NK-92 treated with Interleukin-12 subunit alpha and Interleukin-12 subunit beta, amount 100 ng/mL, for 24 hours (cell line): Measurements from ENCODE around the gene CPSF7.
A peak's percentile ranks its signal among the peaks of the same experiment; 100 is the strongest.
"Not testable (repeated sequence)": the region's sequence is repeated elsewhere in the genome, so short reads cannot be mapped to it uniquely, and the experiment has no call there.

Source experiments
- DNase-seq: peaks from one replicate; lab custom pipeline; 2025; lab: John Stamatoyannopoulos, UW

CPSF7 gene

GRCh38 chr11:61384271-61385242, 45.2 kb downstream of the CPSF7 start:
- DNase-seq: no peak

- DNase-seq: not testable (repeated sequence)
Measured at GRCh38 chr11:61383859-61384258, 45.9 kb downstream of the CPSF7 start.

DNA sequence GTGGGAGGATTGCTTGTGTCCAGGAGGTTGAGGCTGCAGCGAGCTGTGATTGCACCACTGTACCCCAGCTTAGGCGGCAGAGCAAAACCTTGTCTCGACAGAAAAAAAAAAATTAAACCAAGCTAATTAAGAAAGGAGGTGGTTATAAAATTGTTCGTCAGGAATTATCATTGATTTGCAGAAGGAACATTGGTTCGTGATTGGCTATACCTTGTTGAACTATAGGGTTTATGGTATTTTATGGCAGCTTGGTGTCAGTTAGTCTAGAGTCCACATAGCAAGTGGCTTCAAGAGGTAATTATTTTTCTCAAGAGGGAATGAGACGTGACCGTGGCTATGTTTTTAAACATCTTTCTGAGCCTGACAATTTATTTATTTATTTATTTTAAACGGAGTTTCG, 48.9 kb downstream of the CPSF7 start:
- no peak for DNase-seq

- DNase-seq: no peak
Measured at GRCh38 chr11:61378713-61379313, 51.0 kb downstream of the CPSF7 start.

- DNase-seq: no peak
Measured at GRCh38 chr11:61377461-61378160, 52.2 kb downstream of the CPSF7 start.

- no peak for DNase-seq
Measured at GRCh38 chr11:61375761-61376108, 54.0 kb downstream of the CPSF7 start.

DNA sequence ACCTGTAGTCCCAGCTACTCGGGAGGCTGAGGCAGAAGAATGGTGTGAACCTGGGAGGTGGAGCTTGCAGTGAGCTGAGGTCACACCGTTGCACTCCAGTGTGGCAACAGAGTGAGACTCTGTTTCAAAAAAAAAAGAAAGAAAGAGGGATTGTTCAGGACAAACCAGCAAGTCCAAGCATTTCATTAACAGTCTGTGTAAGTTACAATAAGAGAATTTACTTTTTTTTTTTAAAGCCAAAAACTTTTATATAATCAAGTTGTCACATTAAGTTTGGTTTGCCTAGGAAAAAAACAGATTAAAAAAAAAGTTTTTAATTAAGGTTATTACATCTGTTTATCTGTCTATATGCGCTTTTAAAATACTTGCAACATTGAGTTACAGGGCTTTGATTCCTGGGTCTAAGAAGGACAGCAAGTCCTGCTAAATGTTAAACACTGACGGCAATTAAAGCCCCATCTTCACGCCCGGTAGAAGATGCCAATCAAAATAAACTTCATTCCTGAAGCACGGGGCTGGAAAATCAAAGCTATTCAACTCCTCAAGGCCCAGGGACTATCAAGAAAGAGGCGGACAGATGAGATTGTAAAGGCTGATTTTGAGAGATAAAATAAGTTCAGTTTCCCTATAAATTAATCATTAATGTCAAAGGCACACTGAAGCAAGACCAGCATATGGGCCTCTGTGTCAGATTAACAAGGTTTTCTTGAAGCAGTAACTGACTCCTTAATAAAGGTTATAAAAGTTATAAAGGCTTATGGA, 56.9 kb downstream of the CPSF7 start:
- DNase-seq: no peak

DNA sequence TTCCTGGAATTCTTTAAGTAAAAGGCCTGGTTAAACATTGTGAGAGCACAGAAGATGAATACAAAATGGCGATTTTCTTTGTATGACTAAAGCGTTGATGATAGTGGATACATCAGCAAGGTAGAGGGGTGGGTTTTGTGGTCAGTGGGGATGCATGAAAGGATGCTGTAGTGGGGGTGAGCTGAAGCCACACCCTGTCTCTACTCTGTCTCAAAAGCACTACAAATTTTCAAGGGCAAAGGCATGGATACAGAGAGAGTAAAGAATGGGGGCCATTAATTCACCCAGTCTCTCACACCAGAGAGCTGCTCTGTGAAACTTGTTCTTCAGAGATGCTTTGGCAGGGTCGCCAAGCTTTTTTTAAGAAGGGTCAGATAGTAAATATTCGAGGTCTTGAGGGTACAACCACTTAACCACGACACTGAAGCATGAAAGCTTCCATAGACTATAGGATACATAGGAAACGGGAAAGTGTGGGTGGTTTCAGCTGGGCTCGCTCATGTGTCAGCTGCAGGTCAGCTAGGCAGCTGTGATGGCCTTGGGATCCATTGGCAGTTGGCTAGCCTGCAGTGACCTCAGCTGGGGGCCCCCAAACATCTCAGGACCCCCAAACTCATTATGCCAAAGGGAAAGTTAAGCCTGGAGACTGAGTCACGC, 59.3 kb downstream of the CPSF7 start:
- DNase-seq: no peak

DNA sequence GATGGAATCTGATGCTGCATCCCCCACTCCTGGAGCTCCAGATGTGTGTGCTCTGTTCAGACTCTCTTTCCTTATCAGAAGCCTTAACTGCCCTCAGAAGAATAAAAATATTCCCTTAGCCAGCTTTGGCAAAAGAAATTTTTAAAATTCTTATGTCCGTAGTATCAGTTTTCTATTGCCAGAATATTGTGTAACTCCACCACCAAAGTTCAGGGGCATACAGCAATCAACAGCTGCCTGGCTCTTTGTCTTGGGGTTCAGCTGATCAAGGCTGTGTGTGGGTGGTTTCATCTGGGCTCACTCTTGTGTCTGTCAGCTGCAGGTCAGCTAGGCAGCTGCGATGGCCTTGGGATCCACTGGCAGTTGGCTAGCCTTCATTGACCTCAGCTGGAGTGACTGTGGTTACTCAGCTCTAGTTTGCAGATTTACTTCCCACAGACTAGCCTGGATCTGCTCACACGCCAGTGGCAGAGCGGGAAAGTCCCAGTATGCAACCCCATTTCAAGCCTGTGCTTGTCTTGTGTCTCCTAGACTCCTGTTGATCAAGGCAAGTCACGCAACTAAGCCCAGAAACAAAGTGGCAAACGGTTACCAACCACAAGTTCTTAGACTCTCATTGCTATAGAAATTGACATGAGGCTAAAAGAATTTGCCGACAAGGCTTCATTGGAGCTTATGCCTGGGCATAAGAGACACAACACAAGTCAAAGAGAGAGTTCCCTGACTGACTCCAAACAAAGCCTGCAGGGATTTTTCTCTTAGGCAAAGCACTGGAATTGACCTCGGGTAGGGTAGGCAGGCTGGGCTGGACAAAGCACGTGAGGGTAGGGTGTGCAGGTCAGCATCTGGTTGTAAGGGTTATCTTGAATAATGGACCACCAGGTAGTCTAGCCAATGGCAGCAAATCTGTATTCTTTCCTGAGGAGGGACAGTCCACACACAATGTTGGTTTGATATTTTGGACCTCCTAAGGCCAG, 60.1 kb downstream of the CPSF7 start:
- no peak for DNase-seq

DNA sequence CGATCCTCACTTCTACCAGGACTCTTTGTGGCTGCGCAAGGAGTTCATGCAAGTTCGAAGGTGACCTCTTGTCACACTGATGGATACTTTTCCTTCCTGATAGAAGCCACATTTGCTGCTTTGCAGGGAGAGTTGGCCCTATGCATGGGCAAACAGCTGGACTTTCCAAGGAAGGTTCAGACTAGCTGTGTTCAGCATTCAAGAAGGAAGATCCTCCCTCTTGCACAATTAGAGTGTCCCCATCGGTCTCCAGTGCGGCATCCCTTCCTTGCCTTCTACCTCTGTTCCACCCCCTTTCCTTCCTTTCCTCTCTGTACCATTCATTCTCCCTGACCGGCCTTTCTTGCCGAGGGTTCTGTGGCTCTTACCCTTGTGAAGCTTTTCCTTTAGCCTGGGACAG, 61.1 kb downstream of the CPSF7 start:
- no peak for DNase-seq

DNA sequence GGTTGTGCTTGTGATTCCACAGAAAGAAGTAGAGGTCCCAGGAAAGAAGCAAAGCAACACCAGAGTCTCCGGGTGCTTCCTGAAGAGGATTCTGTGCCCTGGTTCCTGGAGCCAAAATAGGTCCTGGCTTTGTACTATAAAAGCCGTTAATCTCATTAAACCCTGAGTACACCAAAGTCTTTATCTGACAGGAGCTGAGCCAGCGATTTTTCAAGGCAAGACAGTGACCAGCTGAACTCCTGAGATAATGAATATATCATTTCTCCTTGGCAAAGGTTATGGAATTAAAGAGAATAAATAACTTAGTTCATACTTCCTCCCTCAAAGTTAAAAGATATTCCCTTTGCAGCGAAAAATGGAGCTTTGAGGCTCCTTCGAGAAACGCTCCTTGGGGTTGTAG, 62.4 kb downstream of the CPSF7 start:
- DNase-seq: no peak

- no peak for DNase-seq
Measured at GRCh38 chr11:61364012-61364675, 65.6 kb downstream of the CPSF7 start.

DNA sequence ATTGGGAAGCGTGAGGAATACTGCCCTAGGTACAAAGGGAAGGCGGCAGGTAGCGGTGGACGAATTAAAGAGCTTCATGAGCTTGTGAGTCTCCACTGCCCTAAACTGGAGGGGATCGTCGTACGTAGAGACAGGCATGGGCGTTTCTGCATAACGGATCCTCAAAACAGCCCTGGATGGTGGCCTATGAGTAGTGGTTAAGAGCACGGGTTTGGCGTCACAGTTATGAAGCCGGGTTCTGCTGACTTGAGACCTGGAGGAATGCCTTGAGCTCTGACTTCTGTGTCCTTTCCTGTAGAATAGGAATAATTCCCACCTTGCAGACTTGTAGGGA, 67.3 kb downstream of the CPSF7 start:
- DNase-seq: no peak

DNA sequence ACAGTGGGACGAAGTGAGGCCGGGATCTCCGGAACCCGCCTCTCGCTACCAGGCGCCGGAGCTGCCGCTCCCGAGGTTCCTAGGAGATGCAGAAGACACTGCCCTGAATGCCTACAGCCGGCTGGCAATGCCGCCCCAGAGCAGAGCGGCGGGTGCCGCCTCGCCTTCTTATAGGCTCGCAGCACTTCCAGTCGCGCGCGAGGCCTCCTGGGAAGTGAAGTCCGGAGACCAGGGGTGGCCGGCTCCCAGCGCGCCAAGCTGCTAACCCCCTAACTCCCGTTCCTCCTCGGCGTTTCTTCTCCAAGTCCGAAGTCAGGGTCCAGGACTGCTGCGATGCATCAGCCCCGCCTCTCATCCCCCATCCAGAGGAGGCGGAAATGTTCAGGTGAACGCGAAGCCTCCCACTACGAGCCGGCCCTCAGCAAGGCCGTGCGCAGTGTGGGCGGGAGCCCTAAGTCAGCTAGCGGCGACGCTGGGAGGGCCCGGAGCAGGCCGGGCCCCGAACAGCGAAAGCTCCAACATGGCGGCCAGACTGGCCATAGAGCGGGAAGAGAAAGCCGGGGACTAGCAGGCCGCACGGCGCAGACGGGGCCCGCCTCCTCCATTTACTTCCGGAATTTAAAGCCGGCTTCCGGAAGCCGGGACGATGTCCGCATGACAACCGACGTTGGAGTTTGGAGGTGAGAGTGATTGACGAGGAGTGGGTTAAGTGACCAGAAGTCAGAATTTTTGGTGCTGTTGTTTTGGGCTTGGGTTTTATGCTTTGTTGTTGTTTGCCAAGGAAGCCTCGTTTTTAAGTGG, 67.8 kb downstream of the CPSF7 start, which contains the start of the genes CYB561A3 and TMEM138:
Gene CYB561A3 (minus strand): TSS at position 142 of the 801 bp plus-strand sequence. CDS start 5,169 bp downstream, outside the sequence.
Gene TMEM138 (plus strand): TSS at position 634 of the 801 bp plus-strand sequence. CDS start 2,017 bp downstream, outside the sequence.
- peak; percentile 87 for DNase-seq

- DNase-seq: no peak
Measured at GRCh38 chr11:61361237-61361740, 68.5 kb downstream of the CPSF7 start.

- DNase-seq: no peak
Measured at GRCh38 chr11:61359516-61359915, 70.3 kb downstream of the CPSF7 start.

GRCh38 chr11:61358566-61358965, 71.2 kb downstream of the CPSF7 start:
- DNase-seq: no peak

DNA sequence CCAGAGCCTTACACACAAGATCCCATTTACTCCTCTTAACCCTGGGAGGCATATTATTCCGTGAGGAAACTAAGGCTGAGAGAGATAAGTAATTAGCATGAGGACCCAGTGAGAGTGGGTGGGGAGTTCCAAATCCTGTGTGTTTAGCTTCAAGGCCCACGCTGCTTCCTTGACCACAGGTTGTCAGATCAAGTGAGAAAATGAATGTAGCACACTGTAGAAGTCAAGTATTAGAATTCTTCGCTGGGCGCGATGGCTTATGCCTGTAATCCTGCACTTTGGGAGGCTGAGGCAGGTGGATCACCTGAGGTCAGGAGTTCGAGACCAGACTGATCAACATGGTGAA, 71.9 kb downstream of the CPSF7 start:
- DNase-seq: no peak
